Parathyroid adenoma (tissue), 2 donors: ENCODE measurements around the gene TNFAIP8.
A peak's percentile ranks its signal among the peaks of the same experiment; 100 is the strongest.

Experiments used
- H2AFZ ChIP-seq: fragments of 300-600 bp; sonication (generic); one replicate; pipeline ENCODE4 v1.7.0; 2017; ENCODE audit warnings: antibody characterized with exemption, mild to moderate bottlenecking
- H3K27ac ChIP-seq: fragments of 300-600 bp; sonication (generic); one replicate; pipeline ENCODE4 v1.7.0; 2017
- H3K27me3 ChIP-seq: fragments of 300-600 bp; sonication (generic); one replicate; pipeline ENCODE4 v1.7.0; 2017; ENCODE audit warnings: low read length; ENCODE audit not compliant: control insufficient read depth, insufficient read depth
- H3K36me3 ChIP-seq: fragments of 300-600 bp; sonication (generic); one replicate; pipeline ENCODE4 v1.7.0; 2017; ENCODE audit warnings: low read length; ENCODE audit not compliant: control insufficient read depth, insufficient read depth
- H3K4me1 ChIP-seq: fragments of 300-600 bp; sonication (generic); one replicate; pipeline ENCODE4 v1.7.0; 2017; ENCODE audit warnings: control low read depth
- H3K4me2 ChIP-seq: fragments of 300-600 bp; sonication (generic); one replicate; pipeline ENCODE4 v1.7.0; 2017; ENCODE audit warnings: low read length
- H3K4me3 ChIP-seq: fragments of 300-600 bp; sonication (generic); one replicate; pipeline ENCODE4 v1.7.0; 2017; ENCODE audit warnings: low read depth, low read length
- H3K79me2 ChIP-seq: fragments of 300-600 bp; sonication (generic); one replicate; pipeline ENCODE4 v1.7.0; 2017; ENCODE audit warnings: control low read depth
- H3K9ac ChIP-seq: fragments of 300-600 bp; sonication (generic); one replicate; pipeline ENCODE4 v1.7.0; 2017; ENCODE audit warnings: mild to moderate bottlenecking
- H3K9me3 ChIP-seq: fragments of 300-600 bp; sonication (generic); one replicate; pipeline ENCODE4 v1.7.0; 2017; ENCODE audit warnings: low read length; ENCODE audit not compliant: control insufficient read depth
- TF ChIP-seq, protein P1 (sequence below): fragments of 300-600 bp; sonication (generic); IDR thresholded peaks from one replicate; pipeline ENCODE4 v1.7.0; 2017; ENCODE audit warnings: antibody characterized with exemption, mild to moderate bottlenecking
- donor health status: primary hyperparathyroidism.

Gene TNFAIP8

DNA sequence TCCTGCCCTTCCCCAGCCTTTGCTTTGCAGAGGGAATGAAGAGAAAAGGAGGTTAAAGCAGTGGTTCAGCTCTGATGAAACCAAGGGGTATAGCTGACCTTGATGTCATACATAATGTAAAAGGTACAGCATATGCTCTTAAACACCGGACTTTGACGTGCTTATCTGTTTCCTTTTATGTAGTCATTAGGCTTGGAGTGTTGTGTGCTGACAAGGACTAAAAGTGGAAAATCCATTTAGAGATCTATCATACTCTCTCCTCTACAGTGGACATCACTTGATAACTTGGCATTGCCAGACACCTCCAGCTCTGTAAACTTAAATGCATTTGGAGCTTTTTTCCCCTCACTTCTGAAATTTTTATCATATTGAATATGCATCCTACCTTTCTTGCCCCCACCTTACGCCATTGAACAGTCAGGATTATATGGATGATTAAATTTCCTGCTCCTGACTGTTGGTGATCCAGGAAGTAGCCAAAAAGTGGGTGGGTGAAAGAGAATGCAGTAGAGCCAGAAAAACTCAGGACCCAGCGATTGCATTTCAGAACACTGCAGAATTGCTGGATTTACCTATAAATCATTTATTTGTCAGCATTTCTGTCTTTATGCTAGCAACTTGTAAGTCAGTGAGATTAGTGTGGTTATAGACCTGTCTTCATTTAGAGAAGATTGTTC lies 4.1 kb downstream of the TNFAIP8 start:
- TF ChIP-seq, protein P1, sequence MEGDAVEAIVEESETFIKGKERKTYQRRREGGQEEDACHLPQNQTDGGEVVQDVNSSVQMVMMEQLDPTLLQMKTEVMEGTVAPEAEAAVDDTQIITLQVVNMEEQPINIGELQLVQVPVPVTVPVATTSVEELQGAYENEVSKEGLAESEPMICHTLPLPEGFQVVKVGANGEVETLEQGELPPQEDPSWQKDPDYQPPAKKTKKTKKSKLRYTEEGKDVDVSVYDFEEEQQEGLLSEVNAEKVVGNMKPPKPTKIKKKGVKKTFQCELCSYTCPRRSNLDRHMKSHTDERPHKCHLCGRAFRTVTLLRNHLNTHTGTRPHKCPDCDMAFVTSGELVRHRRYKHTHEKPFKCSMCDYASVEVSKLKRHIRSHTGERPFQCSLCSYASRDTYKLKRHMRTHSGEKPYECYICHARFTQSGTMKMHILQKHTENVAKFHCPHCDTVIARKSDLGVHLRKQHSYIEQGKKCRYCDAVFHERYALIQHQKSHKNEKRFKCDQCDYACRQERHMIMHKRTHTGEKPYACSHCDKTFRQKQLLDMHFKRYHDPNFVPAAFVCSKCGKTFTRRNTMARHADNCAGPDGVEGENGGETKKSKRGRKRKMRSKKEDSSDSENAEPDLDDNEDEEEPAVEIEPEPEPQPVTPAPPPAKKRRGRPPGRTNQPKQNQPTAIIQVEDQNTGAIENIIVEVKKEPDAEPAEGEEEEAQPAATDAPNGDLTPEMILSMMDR, result no peak
- Histone ChIP-seq H3K79me2 (no peaks in the 10 kb centered on the region), H3K27me3 (no peaks in the 10 kb centered on the region), H3K9ac (no peak overlapping the region), H3K4me3 (no peak overlapping the region), H3K4me2 (peak overlapping the region; percentile 1), H3K9me3 (no peaks in the 10 kb centered on the region), H3K36me3 (no peaks in the 10 kb centered on the region), H3K4me1 (peaks cover 3% of the 10 kb centered on the region), H3K27ac (no peak overlapping the region), H2AFZ (no peak overlapping the region)

DNA sequence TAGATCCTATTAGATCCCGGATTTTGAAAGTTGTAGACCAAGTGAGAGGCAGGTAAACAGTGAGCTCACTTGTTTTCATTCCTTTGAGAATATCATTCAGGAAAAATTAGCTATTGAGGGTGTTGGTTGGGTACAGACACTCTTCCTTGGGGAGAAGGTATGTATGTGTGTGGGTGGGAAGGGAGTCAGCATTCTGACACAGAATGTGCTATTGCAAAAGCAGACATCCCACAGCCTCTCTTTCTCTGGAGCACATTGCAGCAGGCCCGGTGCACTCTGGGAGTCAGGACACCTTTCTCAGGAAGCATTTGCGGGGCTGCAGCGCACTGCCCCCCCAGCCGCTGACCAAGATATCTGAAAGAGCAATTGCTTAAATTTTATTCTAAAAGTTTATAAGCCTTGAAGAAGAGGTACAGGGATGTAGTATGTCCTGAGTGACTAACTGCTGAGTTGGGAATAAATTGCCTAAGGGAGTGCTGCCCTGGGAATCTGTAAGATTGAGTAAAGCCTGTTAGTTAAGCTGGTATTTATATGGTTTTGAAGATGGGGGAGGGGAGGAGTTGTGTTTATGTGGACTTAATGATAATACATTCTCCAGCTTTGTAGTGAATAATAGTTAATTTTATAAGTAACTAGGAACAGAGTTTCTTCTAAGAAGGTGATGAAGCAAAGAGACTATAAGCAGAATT lies 5.2 kb downstream of the TNFAIP8 start:
- Histone ChIP-seq H3K4me3 (no peak overlapping the region), H3K36me3 (no peaks in the 10 kb centered on the region), H3K79me2 (no peaks in the 10 kb centered on the region), H3K27ac (no peak overlapping the region), H3K27me3 (no peaks in the 10 kb centered on the region), H3K4me2 (no peak overlapping the region), H3K9ac (no peak overlapping the region), H3K9me3 (no peaks in the 10 kb centered on the region), H3K4me1 (peaks cover 3% of the 10 kb centered on the region), H2AFZ (no peak overlapping the region)
- TF ChIP-seq, protein P1, result no peak

DNA sequence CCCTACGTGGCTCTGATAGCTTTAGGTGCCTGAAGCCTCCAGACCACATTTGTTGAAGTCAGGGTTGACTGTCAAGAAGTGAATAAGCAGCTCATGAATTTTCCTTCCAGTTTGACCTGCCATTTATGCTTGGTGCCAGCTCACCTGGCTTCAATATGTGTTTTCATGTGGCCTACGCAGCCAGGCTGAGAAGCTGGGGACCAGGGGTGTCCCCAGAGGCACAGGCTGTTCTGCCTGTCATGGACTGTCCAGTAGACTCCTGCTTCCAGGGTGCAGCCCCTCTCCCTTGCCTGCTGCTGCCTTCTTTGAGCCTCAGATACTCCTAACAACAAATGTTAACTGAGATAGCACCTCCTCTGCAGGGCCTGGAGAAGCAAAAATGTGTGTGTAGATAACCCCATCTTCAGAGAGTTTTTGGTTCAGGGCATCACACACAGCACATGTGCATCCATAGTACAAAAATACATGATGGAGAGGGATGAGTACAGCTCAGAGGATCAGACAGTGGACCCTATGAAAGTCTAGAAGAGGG lies 5.8 kb downstream of the TNFAIP8 start:
- no peak overlapping the region for H3K27ac ChIP-seq

GRCh38 chr5:119362714-119363113 lies 6.9 kb downstream of the TNFAIP8 start:
- TF ChIP-seq, protein P1, result no peak
- Histone ChIP-seq H2AFZ (no peak overlapping the region), H3K9me3 (no peaks in the 10 kb centered on the region), H3K9ac (no peak overlapping the region), H3K36me3 (no peaks in the 10 kb centered on the region), H3K4me3 (no peak overlapping the region), H3K27ac (no peak overlapping the region), H3K27me3 (no peaks in the 10 kb centered on the region), H3K79me2 (no peaks in the 10 kb centered on the region), H3K4me2 (no peak overlapping the region), H3K4me1 (no peaks in the 10 kb centered on the region)

More for the DNA sequence above, 5.8 kb downstream of the TNFAIP8 start:
- TF ChIP-seq, protein P1, result no peak
- Histone ChIP-seq H3K4me1 (peaks cover 3% of the 10 kb centered on the region), H3K27me3 (no peaks in the 10 kb centered on the region), H2AFZ (no peak overlapping the region), H3K9me3 (no peaks in the 10 kb centered on the region), H3K36me3 (no peaks in the 10 kb centered on the region), H3K4me2 (no peak overlapping the region), H3K79me2 (no peaks in the 10 kb centered on the region), H3K9ac (no peak overlapping the region), H3K4me3 (no peak overlapping the region)
